Stimulated activated CD4-positive, alpha-beta T cell treated with anti-CD3 and anti-CD28 coated beads, Interleukin-2, amount 100 ng/mL, for 24 hours (primary cell): ENCODE data around the gene NOL4L.

Experiments used
- DNase-seq, 2 donors: peaks; one replicate each; pipeline ENCODE4 v3.0.0-alpha.2; 2020

NOL4L gene

GRCh38 chr20:32585011-32585585 lies at the start of gene NOL4L:
Gene NOL4L, minus strand, starts transcription at chr20:32585333. Its CDS starts 443 bp downstream, at chr20:32584890.
- peak; percentile 37 to 54 for DNase-seq

- DNase-seq, result no peak
Measured at GRCh38 chr20:32634041-32634805, 49.1 kb upstream of the NOL4L start.

GRCh38 chr20:32632461-32633354 lies 47.6 kb upstream of the NOL4L start:
- no peak for DNase-seq

GRCh38 chr20:32631933-32632460 lies 46.9 kb upstream of the NOL4L start:
- no peak for DNase-seq

- DNase-seq, result no peak
Measured at GRCh38 chr20:32629813-32630212, 44.7 kb upstream of the NOL4L start.

GRCh38 chr20:32628960-32629530 lies 43.9 kb upstream of the NOL4L start:
- DNase-seq, result no peak

- no peak for DNase-seq
Measured at GRCh38 chr20:32626859-32627636, 41.9 kb upstream of the NOL4L start.

GRCh38 chr20:32626407-32626806 lies 41.3 kb upstream of the NOL4L start:
- no peak for DNase-seq

- DNase-seq, result no peak
Measured at GRCh38 chr20:32625996-32626395, 40.9 kb upstream of the NOL4L start.

GRCh38 chr20:32624687-32625345 lies 39.7 kb upstream of the NOL4L start:
- no peak for DNase-seq

GRCh38 chr20:32623667-32624157 lies 38.6 kb upstream of the NOL4L start:
- no peak for DNase-seq

- DNase-seq, result no peak
Measured at GRCh38 chr20:32622585-32623468, 37.7 kb upstream of the NOL4L start.

GRCh38 chr20:32621891-32622584 lies 36.9 kb upstream of the NOL4L start:
- DNase-seq, result no peak

- DNase-seq, result no peak
Measured at GRCh38 chr20:32621071-32621890, 36.1 kb upstream of the NOL4L start.

- DNase-seq, result no peak
Measured at GRCh38 chr20:32619586-32619985, 34.5 kb upstream of the NOL4L start.

GRCh38 chr20:32614772-32615171 lies 29.6 kb upstream of the NOL4L start:
- no peak for DNase-seq

GRCh38 chr20:32614303-32614702 lies 29.2 kb upstream of the NOL4L start:
- DNase-seq, result no peak

- no peak for DNase-seq
Measured at GRCh38 chr20:32613192-32614053, 28.3 kb upstream of the NOL4L start.
